Measurements from ENCODE around the gene CEP290. TPM values are rescaled to one million over a fixed set of nuclear protein-coding genes. Genes with fewer than 3 reads are reported as not detected.

The CEP290 gene
- total RNA-seq, 2 experiments from 2014 or later: 12.6 to 13.7 TPM

- CTCF ChIA-PET: no interaction called here
- Histone ChIP-seq H3K9me3 (ENCODE audit: control insufficient read depth in 1 of 2, insufficient read depth in 1 of 2, low read length in 2 of 2) (no peaks in the 10 kb centered on the region), H3K36me3 (ENCODE audit: insufficient read depth, low read length) (no peaks in the 10 kb centered on the region), H3K27ac (ENCODE audit: low read depth in 1 of 2, low read length in 2 of 2) (no peak within 1 kb of the TSS), H3K27me3 (ENCODE audit: control insufficient read depth in 1 of 2, insufficient read depth in 2 of 2, low read length in 2 of 2) (no peaks in the 10 kb centered on the region), H3K4me1 (ENCODE audit: insufficient read depth, low read length) (no peaks in the 10 kb centered on the region), H3K4me3 (ENCODE audit: low read length) (no peak within 1 kb of the TSS)
- peaks cover 6% of the 10 kb centered on the region for H3K4me1 Mint-ChIP-seq (ENCODE audit: low read depth)
- no peak within 1 kb of the TSS for H3K27ac Mint-ChIP-seq
- ATAC-seq (ENCODE audit: poor library complexity): no peak
- no peak for DNase-seq
- no peaks in the 10 kb centered on the region for H3K27me3 Mint-ChIP-seq
- no peaks in the 10 kb centered on the region for H3K36me3 Mint-ChIP-seq (ENCODE audit: low read depth)
- POLR2A ChIA-PET: no interaction called here
- no peak within 1 kb of the TSS for H3K4me3 Mint-ChIP-seq
- TF ChIP-seq CTCF (IDR thresholded peaks at IDR 0.05): no peak
- no peaks in the 10 kb centered on the region for H3K9me3 Mint-ChIP-seq
- intact Hi-C loops (cut with DNase I, micrococcal nuclease): no loop called here
Measured at GRCh38 chr12:88029093-88029665, 112.7 kb downstream of the CEP290 start, which contains the start of gene C12orf50. Gene C12orf50 (minus strand): TSS chr12:88029401. CDS start chr12:88026962, 2,439 bp downstream.

- H3K9me3 ChIP-seq (ENCODE audit: control insufficient read depth in 1 of 2, insufficient read depth in 1 of 2, low read length in 2 of 2): no peaks in the 10 kb centered on the region
- CTCF ChIA-PET: no interaction called here
- H3K27ac Mint-ChIP-seq: no peak overlapping the region
- H3K27me3 ChIP-seq (ENCODE audit: control insufficient read depth in 1 of 2, insufficient read depth in 2 of 2, low read length in 2 of 2): no peaks in the 10 kb centered on the region
- intact Hi-C loops (cut with DNase I, micrococcal nuclease): no loop called here
- H3K9me3 Mint-ChIP-seq: no peaks in the 10 kb centered on the region
- no peak overlapping the region for H3K4me3 ChIP-seq (ENCODE audit: low read length)
- no peak for TF ChIP-seq CTCF (IDR thresholded peaks at IDR 0.05)
- H3K4me1 ChIP-seq (ENCODE audit: insufficient read depth, low read length): no peaks in the 10 kb centered on the region
- no peaks in the 10 kb centered on the region for H3K36me3 ChIP-seq (ENCODE audit: insufficient read depth, low read length)
- H3K27ac ChIP-seq (ENCODE audit: low read depth in 1 of 2, low read length in 2 of 2): no peak overlapping the region
- DNase-seq: no peak
- H3K36me3 Mint-ChIP-seq (ENCODE audit: low read depth): no peaks in the 10 kb centered on the region
- H3K27me3 Mint-ChIP-seq: peaks cover 10% of the 10 kb centered on the region
- no peak for ATAC-seq (ENCODE audit: poor library complexity)
- POLR2A ChIA-PET: interaction anchor here (1.4 kb wide), 1 partner anchor 9 kb away, joined by 3 read pairs; a partner anchor contains a TSS
- no peak overlapping the region for H3K4me3 Mint-ChIP-seq
- no peaks in the 10 kb centered on the region for H3K4me1 Mint-ChIP-seq (ENCODE audit: low read depth)
Measured at GRCh38 chr12:88026196-88026595, 115.7 kb downstream of the CEP290 start.

- TF ChIP-seq CTCF (IDR thresholded peaks at IDR 0.05): no peak
- DNase-seq (no peak), ATAC-seq (ENCODE audit: poor library complexity) (no peak)
- Mint-ChIP-seq H3K9me3 (peaks cover 3% of the 10 kb centered on the region), H3K27me3 (peaks cover 49% of the 10 kb centered on the region), H3K27ac (no peak overlapping the region), H3K36me3 (ENCODE audit: low read depth) (no peaks in the 10 kb centered on the region), H3K4me1 (ENCODE audit: low read depth) (no peaks in the 10 kb centered on the region), H3K4me3 (no peak overlapping the region)
- Histone ChIP-seq H3K36me3 (ENCODE audit: insufficient read depth, low read length) (no peaks in the 10 kb centered on the region), H3K4me3 (ENCODE audit: low read length) (no peak overlapping the region), H3K27ac (ENCODE audit: low read depth in 1 of 2, low read length in 2 of 2) (no peak overlapping the region), H3K9me3 (ENCODE audit: control insufficient read depth in 1 of 2, insufficient read depth in 1 of 2, low read length in 2 of 2) (peaks cover 0 to 8% of the 10 kb centered on the region in 2 experiments), H3K27me3 (ENCODE audit: control insufficient read depth in 1 of 2, insufficient read depth in 2 of 2, low read length in 2 of 2) (peaks cover 0 to 5% of the 10 kb centered on the region in 2 experiments), H3K4me1 (ENCODE audit: insufficient read depth, low read length) (no peaks in the 10 kb centered on the region)
- ChIA-PET CTCF (no interaction called here), POLR2A (no interaction called here)
- intact Hi-C loops (cut with DNase I, micrococcal nuclease): no loop called here
Measured at GRCh38 chr12:88017964-88018363, 123.9 kb downstream of the CEP290 start.

All from CD4-positive, alpha-beta T cell (primary cell).